ENCODE measurements around the gene FRK.

GRCh38 chr6:116099036-116099435 lies 38.3 kb upstream of the FRK start:
- TF ChIP-seq CTCF (IDR thresholded peaks at IDR 0.05) (no peak), POLR2A (IDR thresholded peaks at IDR 0.05) (no peak), EP300 (IDR thresholded peaks at IDR 0.05) (no peak)
